VCaP (cell line): Measurements from ENCODE around the gene ZNF227.

Experiments
- H3K27ac ChIP-seq: fragments of 450-650 bp; 2 replicates; pipeline ENCODE4 v1.5.1; 2017
- TF ChIP-seq, protein P1 (sequence below): fragments of 450-650 bp; conservative IDR thresholded peaks from 2 replicates; pipeline ENCODE4 v1.5.1; 2017; ENCODE audit warnings: mild to moderate bottlenecking, moderate library complexity

The ZNF227 gene

DNA sequence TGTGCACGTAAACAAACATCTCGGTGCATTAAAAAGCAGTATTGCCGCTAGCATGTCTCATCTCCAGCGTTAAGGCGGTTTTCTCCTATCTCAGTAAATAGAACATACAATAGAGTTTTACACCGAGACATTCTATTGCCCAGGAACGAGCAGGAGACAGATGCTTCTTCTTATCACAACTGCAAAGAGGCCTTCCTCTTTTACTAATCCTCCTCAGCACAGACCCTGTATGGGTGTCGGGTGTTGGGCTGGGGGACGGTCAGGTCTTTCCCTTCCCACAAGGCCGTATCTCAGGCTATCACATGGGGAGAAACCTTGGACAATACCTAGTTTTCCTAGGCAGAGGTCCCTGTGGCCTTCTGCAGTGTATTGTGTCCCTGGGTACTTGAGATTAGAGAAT is 68.6 kb downstream of the ZNF227 start:
- TF ChIP-seq, protein P1, sequence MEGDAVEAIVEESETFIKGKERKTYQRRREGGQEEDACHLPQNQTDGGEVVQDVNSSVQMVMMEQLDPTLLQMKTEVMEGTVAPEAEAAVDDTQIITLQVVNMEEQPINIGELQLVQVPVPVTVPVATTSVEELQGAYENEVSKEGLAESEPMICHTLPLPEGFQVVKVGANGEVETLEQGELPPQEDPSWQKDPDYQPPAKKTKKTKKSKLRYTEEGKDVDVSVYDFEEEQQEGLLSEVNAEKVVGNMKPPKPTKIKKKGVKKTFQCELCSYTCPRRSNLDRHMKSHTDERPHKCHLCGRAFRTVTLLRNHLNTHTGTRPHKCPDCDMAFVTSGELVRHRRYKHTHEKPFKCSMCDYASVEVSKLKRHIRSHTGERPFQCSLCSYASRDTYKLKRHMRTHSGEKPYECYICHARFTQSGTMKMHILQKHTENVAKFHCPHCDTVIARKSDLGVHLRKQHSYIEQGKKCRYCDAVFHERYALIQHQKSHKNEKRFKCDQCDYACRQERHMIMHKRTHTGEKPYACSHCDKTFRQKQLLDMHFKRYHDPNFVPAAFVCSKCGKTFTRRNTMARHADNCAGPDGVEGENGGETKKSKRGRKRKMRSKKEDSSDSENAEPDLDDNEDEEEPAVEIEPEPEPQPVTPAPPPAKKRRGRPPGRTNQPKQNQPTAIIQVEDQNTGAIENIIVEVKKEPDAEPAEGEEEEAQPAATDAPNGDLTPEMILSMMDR, result no peak

DNA sequence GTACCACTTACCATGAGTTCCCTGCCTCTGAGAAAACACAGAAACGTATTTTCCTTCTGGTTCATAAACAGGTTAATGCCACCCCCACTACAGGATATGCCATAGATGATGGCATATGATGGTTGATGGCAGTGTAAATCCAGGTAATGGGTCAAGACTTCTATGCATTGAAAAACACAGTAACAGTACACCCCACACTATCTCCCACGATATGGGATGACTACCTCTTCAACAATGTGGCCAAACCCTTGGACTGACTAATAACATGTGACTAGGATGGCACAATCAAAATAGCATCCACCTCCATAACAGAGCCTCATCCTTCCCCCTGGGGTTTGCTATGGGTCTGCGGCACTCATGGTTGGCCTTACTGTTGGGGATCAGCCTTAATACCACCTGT is 70.5 kb downstream of the ZNF227 start:
- no peak overlapping the region for H3K27ac ChIP-seq
- TF ChIP-seq, protein P1, result no peak

More for the DNA sequence above, 68.6 kb downstream of the ZNF227 start:
- H3K27ac ChIP-seq, result no peak overlapping the region

DNA sequence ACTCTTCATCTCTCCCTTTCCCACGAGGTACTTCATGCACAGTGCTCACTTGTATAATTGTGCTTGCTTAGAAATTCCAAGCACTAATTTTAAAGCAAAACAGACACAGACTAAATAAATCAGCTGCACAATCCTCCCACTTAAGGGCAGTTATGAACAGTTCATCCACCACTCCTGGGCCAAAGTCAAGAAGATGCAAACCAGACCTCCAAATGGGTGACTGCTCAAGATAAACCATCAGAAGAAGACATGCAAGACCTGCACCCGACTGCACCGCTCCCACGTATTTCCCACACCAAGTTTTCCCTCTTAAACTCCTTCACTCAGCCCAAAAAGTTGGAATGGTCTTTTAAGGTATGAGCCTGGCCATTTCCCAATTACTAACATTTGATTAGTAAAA is 72.6 kb downstream of the ZNF227 start:
- H3K27ac ChIP-seq, result no peak overlapping the region
- TF ChIP-seq, protein P1, result no peak
